GM19351 (cell line): ENCODE measurements around the gene CABLES2.

Experiments used
- ATAC-seq: cut with Tn5 transposase; IDR thresholded peaks from one replicate; pipeline ENCODE4 v1.9.1; 2021; ENCODE audit warnings: mild to moderate bottlenecking, moderate library complexity; ENCODE audit not compliant: unreplicated experiment

Gene CABLES2

GRCh38 chr20:62362991-62363919, 43.8 kb downstream of the CABLES2 start:
- no peak for ATAC-seq

GRCh38 chr20:62362590-62362940, 44.5 kb downstream of the CABLES2 start:
- ATAC-seq: no peak

GRCh38 chr20:62361799-62362589, 45.1 kb downstream of the CABLES2 start:
- no peak for ATAC-seq

- ATAC-seq: no peak
Measured at GRCh38 chr20:62360854-62361798, 46.0 kb downstream of the CABLES2 start.

GRCh38 chr20:62359491-62360121, 47.5 kb downstream of the CABLES2 start:
- ATAC-seq: no peak

GRCh38 chr20:62359043-62359490, 48.0 kb downstream of the CABLES2 start:
- ATAC-seq: no peak

GRCh38 chr20:62358171-62359042, 48.7 kb downstream of the CABLES2 start:
- no peak for ATAC-seq

- no peak for ATAC-seq
Measured at GRCh38 chr20:62357681-62358080, 49.4 kb downstream of the CABLES2 start.

GRCh38 chr20:62357187-62357667, 49.9 kb downstream of the CABLES2 start:
- no peak for ATAC-seq

GRCh38 chr20:62356589-62357186, 50.4 kb downstream of the CABLES2 start:
- ATAC-seq: no peak

- no peak for ATAC-seq
Measured at GRCh38 chr20:62355878-62356588, 51.1 kb downstream of the CABLES2 start.

- no peak for ATAC-seq
Measured at GRCh38 chr20:62355516-62355877, 51.6 kb downstream of the CABLES2 start.

- no peak for ATAC-seq
Measured at GRCh38 chr20:62354811-62355341, 52.2 kb downstream of the CABLES2 start.

GRCh38 chr20:62354031-62354808, 52.9 kb downstream of the CABLES2 start:
- no peak for ATAC-seq

- ATAC-seq: no peak
Measured at GRCh38 chr20:62353289-62354030, 53.6 kb downstream of the CABLES2 start.
